HG02571 (cell line): ENCODE data around the gene ENTPD8.
"Not testable (repeated sequence)": the region's sequence is repeated elsewhere in the genome, so short reads cannot be mapped to it uniquely, and the experiment has no call there.

Source experiments
- ATAC-seq: cut with Tn5 transposase; IDR thresholded peaks from one replicate; pipeline ENCODE4 v1.9.1; 2021; ENCODE audit warnings: mild to moderate bottlenecking, moderate library complexity; ENCODE audit not compliant: unreplicated experiment

ENTPD8 gene

GRCh38 chr9:137396634-137397367 is 44.4 kb downstream of the ENTPD8 start:
- no peak for ATAC-seq

DNA sequence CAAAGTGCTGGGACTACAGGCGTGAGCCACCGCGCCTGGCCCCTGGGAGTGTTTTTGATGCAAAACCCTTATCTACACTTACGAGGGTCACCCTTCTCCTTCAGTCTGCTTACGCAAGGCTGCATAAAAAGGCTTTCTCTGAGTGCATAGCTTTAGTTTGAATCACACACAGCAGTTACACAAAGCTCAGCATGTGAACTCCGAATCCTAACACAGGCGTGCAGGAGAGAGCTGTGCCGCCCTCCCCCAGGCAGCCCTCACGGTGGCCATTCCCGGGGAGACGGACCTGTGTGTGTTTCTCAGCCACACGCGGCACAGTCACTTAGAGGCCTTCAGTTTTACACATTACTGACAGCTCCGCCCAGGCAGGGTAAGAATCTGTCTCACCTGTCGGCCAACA is 44.9 kb downstream of the ENTPD8 start:
- ATAC-seq = no peak

DNA sequence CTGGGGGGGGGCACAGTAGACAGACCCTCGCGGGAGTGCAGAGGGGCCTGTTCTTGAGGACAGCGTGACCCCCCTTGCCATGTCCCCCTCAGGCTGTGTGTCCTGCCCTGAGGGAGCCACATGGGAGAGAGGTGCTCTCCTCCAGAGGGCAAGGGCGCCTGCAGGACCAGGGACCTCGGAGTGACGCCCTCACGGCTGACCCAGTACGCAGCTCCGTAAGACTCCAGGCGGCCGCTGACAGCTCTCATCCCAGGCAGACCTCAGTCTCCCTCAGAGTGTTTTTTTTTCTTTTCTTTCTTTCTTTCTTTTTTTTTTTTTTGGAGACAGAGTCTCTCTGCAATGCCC is 45.5 kb downstream of the ENTPD8 start:
- ATAC-seq = no peak

GRCh38 chr9:137394866-137395665 is 46.1 kb downstream of the ENTPD8 start:
- no peak for ATAC-seq

DNA sequence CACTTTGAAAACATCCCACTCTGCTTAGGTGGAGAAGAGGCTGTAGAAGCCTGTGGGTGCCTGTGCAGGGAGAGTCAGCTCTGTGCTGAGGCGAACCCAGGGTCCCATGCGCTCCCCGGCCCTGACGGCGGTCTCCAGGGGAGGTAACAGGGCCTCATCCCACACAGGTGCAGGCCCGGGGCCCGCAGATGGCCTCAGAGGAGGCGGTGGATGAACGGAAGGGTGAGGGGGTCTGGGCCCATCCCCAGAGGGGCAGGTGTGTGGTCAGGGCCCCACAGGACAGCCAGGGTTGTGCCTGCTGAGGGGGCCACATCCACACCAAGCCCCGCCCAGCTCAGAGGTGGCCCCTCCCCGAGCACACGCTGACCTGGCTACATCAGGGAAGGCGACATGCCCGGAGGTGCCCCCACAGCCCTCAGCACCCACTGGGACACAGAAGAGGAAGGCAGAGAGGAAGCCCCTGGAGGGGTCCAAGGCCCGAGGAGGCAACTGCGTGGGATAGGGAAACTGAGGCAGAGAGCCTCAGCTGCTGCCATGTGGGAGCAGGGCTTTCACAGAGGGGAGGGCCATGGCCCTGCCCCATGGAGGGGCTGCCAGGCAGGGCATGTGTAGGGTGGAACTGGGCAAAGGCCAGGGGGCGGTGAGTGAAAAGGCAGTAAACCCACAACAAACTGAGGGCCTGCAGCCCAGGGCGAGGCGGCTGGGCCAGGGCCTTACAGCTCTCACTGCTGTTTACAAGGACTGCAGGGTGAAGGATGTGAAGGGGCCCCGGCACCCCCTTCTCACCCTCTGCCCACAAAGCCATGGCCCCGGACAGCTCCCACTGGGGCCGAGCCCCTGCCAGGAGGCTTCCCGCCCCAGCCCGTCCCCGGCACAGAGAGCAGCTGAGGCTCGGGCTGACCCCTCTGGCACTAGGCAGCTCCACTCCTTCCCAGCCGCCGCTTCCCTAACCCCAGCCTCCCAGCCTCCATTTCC is 47.7 kb downstream of the ENTPD8 start:
- ATAC-seq = no peak

DNA sequence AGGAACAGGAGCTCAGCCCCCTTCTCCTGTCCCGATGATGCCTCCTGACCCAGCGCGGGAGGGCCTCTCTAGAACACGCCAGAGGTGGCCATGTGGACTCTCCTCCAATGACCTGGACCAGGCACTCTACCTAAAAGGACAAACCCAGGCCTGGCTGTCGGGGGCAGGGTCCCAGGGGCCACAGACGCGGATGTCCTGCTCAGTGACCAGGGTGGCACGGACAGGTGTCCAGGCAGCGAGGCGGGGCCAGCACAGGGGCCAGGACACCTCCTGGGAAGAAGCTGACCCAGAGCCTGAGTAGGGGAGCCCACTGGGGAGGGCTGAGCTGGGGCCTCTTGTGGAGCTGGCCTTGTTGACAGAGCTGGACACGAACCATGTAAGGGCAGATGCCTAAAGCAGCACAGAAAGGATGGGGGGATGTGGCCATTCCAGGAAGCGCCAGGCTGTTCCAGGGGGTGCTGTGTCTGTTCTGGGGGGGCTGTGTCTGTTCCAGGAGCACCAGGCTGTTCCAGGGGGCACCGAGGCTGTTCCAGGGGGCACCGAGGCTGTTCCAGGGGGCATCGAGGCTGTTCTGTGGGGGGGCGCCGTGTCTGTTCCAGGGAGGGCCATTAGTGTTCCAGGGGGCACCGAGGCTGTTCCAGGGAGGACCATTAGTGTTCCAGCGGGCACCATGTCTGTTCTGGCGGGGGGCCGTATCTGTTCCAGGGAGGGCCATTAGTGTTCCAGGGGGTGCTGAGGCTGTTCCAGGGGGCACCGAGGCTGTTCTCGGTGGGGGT is 48.7 kb downstream of the ENTPD8 start:
- ATAC-seq = no peak

- ATAC-seq = no peak
Observed at GRCh38 chr9:137391411-137391754, 49.8 kb downstream of the ENTPD8 start.

DNA sequence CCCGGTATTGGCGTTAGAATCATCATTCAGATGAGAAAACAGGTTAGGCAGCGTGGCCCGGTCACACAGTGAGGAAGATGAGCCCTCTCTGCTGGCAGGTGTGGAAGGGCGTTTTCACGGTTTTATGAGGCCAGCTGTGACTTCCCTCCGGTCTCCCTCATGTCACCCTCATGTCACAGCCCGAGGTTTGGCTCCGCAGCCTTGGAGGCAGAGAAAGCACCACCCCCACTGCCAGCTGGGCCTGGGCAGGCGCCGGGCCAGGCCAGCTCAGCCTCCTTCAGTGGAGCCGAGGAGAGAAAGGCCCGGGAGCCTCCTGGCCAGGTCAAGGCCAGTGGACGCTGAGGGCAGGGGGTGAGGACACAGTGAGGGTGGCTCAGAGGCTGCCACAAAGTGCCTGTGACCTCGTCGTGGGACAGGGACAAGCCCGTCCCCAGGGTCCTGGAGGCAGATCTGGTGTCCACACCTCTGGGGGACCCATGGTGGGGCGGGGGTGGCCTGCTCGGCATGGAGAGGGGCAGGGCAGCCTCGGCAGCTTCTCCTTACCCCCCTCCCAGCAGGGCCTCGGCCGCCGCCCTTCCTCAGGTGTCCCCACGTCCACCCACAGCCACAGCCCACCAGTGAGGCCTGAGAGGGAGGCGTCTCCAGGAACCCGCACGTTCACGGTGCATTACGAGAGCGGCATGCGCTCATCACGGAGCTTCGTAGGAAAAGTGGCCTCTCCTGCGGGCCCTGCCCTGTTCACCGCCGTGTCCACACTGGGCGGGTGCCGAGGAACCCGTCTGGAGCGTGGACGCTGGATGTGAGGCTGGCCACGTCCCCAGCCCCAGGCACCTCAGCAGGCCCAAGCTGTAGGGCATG is 50.4 kb downstream of the ENTPD8 start:
- no peak for ATAC-seq

DNA sequence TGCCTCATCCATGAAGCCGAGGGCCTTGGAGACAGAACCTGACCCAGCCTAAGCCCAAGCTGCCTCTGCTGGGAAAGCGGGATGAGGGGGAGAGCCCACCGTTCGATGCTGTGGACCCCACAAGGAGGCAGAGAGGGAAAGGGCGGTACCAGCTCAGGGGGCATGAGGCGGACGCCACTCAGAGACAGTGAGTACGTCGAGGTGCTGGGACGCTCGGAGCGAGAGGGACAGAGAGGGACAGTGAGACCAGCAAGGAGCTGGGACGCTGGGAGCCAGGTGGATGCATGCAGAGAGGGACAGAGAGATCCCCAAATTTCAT is 51.8 kb downstream of the ENTPD8 start:
- ATAC-seq = no peak

DNA sequence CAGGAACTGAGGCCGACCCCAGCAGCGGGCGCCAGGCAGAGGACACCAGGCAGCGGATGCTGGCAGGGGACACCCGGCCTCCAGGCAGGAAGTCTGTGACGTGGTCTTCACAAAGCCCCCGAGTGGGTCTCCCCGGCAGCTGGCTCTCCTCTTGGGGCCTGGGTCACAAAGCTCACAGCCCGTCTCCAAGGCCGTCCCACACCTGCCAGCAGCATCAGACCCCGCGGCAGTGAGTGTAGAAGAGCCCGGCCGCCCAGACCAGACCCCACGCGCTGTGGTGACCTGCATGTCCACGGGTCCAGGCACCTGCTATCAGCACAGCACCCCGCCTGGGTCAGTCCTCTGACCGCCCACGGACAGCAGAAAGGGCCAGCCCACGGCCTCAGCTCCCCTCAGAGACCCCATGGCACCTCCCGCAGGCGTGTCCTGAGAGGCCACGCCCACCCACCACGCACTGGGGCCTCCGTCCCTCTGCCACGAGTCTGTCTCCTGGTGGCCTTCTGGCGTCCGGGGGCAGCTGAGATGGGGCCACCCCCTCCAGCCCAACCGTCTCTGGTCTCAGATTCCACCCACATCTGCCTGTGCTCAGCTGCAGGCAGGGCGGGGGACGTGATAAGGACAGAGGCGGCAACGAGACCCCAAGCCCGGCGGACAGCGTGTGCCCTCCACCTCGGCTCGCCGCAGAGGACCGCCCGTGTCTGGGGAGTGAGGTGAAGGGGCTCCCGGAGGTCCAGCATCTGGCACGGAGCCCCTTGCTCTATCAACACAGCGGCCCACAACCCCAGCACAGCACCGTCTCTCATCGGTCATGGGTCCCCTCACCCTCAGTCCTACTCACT is 52.3 kb downstream of the ENTPD8 start:
- no peak for ATAC-seq

DNA sequence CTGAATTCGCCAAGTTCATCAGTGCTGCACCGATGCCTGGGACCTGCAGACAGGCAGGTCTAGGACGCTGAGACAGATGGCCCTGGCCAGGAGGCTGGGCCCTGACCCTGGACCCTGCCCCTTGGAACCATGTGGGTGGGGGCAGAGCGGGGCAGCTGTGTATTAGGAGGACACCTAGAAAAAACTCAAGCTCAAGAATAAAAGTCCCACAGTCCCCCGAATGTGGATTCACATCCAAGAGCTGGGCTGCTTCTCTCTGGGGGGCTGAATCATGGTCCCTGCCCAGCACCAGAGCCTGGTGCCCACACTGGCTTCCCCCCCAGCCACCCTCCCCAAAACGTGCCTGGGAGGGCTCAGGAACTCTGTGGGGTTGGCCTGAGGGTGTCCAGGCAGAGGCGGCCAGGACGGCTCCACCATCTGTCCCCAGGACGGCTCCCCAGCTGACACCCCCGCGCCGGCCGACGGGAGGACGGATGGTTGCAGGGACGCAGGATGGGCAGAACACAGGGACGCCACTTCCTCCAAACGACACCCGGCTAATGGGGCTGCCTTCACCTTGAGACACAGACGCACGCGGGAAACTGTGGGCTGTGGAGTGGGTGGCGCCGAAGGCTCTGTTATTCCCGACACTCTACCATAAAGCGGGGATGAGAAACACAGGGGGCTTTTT is 53.1 kb downstream of the ENTPD8 start:
- no peak for ATAC-seq

GRCh38 chr9:137387114-137387890 is 53.9 kb downstream of the ENTPD8 start:
- ATAC-seq = no peak

- not testable (repeated sequence) for ATAC-seq
Observed at GRCh38 chr9:137386507-137387113, 54.5 kb downstream of the ENTPD8 start.

GRCh38 chr9:137385061-137385655 is 56.0 kb downstream of the ENTPD8 start:
- ATAC-seq = no peak
